HUDEP-2 (cell line): Measurements from ENCODE around the gene KLHL7.

ENCODE experiments used
- DNase-seq, 76 experiments: peaks; one replicate each; lab custom pipeline; 2025; ENCODE audit not compliant: unreplicated experiment in 76 of 76; lab: John Stamatoyannopoulos, UW

Gene KLHL7

GRCh38 chr7:23105644-23106056 is at the start of gene KLHL7:
TSS of gene KLHL7 (plus strand) at chr7:23105785. CDS start at chr7:23106027, 242 bp downstream.
- peak; percentile 41 to 99 (median 91) for DNase-seq

- no peak for DNase-seq
Observed at GRCh38 chr7:23058408-23059096, 47.0 kb upstream of the KLHL7 start.

GRCh38 chr7:23061327-23061726 is 44.3 kb upstream of the KLHL7 start:
- no peak for DNase-seq

GRCh38 chr7:23062452-23062851 is 43.1 kb upstream of the KLHL7 start:
- DNase-seq = peak in 9 of 76 experiments; percentile 8 to 60 (median 32)

- DNase-seq = no peak
Observed at GRCh38 chr7:23065974-23066373, 39.6 kb upstream of the KLHL7 start.

GRCh38 chr7:23067271-23067670 is 38.3 kb upstream of the KLHL7 start:
- no peak for DNase-seq

GRCh38 chr7:23072048-23072447 is 33.5 kb upstream of the KLHL7 start:
- peak in 1 of 76 experiments; percentile 22 for DNase-seq

GRCh38 chr7:23072922-23073321 is 32.7 kb upstream of the KLHL7 start:
- no peak for DNase-seq

GRCh38 chr7:23074443-23075261 is 30.9 kb upstream of the KLHL7 start:
- DNase-seq = no peak

GRCh38 chr7:23075571-23075970 is 30.0 kb upstream of the KLHL7 start:
- DNase-seq = no peak

GRCh38 chr7:23076772-23077171 is 28.8 kb upstream of the KLHL7 start:
- no peak for DNase-seq

GRCh38 chr7:23093111-23093510 is 12.5 kb upstream of the KLHL7 start:
- DNase-seq = no peak

GRCh38 chr7:23093546-23093945 is 12.0 kb upstream of the KLHL7 start:
- DNase-seq = no peak

- no peak for DNase-seq
Observed at GRCh38 chr7:23096518-23097290, 8.9 kb upstream of the KLHL7 start.

GRCh38 chr7:23098029-23098428 is 7.6 kb upstream of the KLHL7 start:
- DNase-seq = no peak

GRCh38 chr7:23098460-23098859 is 7.1 kb upstream of the KLHL7 start:
- no peak for DNase-seq

GRCh38 chr7:23100697-23101096 is 4.9 kb upstream of the KLHL7 start:
- peak in 12 of 76 experiments; percentile 4 to 46 (median 16) for DNase-seq

- peak in 1 of 76 experiments; percentile 23 for DNase-seq
Observed at GRCh38 chr7:23105086-23105643, 420 bp upstream of the KLHL7 start.

- peak in 66 of 76 experiments; percentile 8 to 67 (median 40) for DNase-seq
Observed at GRCh38 chr7:23106057-23106822, 655 bp downstream of the KLHL7 start.
